T-helper 1 cell treated with Interleukin-12 subunit alpha and Interleukin-12 subunit beta and Interleukin-4 antibody, amounts not matched to agents 30 μg/mL and 1 μg/mL, for 36 hours (primary cell): ENCODE measurements around the gene PKP4.

Experiments used
- H3K27ac Mint-ChIP-seq: one replicate; pipeline ENCODE4 v1.8.0; 2021; ENCODE audit warnings: mild to moderate bottlenecking, mixed read lengths
- H3K27me3 Mint-ChIP-seq: one replicate; pipeline ENCODE4 v1.8.0; 2021; ENCODE audit warnings: low read depth, mixed read lengths
- H3K36me3 Mint-ChIP-seq: one replicate; pipeline ENCODE4 v1.8.0; 2021; ENCODE audit warnings: low read depth, mixed read lengths
- H3K4me1 Mint-ChIP-seq: one replicate; pipeline ENCODE4 v1.8.0; 2021; ENCODE audit warnings: low read depth, mixed read lengths
- H3K4me3 Mint-ChIP-seq: one replicate; pipeline ENCODE4 v1.8.0; 2021; ENCODE audit warnings: mild to moderate bottlenecking, moderate library complexity, mixed read lengths
- H3K9me3 Mint-ChIP-seq: one replicate; pipeline ENCODE4 v1.8.0; 2021; ENCODE audit warnings: mixed read lengths

The PKP4 gene

GRCh38 chr2:158482594-158482993, 25.8 kb downstream of the PKP4 start:
- Mint-ChIP-seq H3K36me3 (no peaks in the 10 kb centered on the region), H3K4me3 (no peak overlapping the region), H3K27me3 (no peaks in the 10 kb centered on the region), H3K4me1 (peaks cover 11% of the 10 kb centered on the region), H3K9me3 (no peaks in the 10 kb centered on the region), H3K27ac (no peak overlapping the region)

DNA sequence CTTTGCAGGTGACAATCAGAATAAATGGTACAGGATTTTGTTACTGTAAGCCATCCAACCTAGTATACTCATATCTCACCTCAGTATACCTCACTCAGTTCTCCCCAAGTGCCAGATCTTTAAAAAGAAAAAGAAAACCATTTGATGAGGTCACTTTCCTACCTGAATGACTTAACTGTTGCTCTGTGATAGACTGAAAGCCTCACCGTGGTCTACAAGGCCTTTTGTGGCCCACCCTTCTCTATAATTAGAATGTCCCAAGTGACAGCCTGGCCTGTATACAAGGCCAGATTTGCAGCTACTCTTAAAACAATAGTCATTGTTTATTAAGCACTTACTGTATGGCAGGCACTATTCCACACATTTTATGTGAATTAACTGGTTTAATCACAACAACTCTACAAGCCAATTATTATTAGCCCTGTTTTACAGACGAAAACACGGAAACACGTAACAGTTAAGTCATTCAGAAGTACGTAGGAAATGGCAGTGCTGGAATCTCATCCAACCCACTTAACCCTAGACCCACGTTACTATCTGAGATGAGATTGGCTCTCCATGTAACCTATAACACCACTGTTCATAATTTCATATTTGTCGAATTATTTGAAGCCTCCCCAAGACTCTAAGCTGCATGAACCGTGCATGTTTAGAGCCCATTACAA, 28.3 kb downstream of the PKP4 start:
- H3K27me3 Mint-ChIP-seq = no peaks in the 10 kb centered on the region
- H3K36me3 Mint-ChIP-seq = no peaks in the 10 kb centered on the region
- no peak overlapping the region for H3K27ac Mint-ChIP-seq
- no peaks in the 10 kb centered on the region for H3K9me3 Mint-ChIP-seq
- no peak overlapping the region for H3K4me3 Mint-ChIP-seq
- H3K4me1 Mint-ChIP-seq = peaks cover 6% of the 10 kb centered on the region

DNA sequence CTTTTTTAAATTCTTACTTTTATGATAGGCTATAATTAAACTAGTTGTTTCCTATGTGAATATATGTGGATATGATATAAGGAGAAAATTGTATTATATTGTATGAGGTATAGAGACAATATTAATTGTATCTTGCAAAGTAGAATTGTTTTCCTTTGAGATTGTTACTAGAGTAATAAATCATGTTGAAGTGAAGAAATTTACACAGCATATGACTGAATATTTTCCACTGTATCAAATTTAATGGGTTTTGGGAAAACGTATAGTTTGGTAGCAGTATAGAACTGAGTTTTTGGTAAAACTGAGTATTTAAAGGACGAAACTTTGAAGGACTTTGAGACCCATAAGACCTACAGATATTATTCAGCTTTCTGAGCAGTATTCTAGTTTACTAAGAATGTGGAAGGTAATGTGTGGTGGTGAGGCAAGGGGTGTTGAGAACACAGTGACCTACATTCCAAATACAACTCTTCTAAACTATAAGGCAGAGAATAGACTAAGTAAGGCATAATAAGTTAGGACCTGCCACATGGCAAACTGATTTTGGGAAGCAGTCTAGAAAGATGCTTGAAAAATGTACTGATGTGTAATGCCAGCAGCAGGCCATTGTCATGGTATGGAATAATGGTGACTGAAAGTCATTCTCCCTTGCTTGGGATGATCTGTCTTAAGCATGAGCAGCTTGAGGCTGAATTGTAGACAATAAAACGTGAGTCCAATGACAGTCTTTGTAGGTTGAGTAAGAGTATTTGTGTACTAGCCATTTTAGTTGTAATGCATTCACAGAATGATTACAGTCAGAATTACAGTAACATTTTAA, 29.6 kb downstream of the PKP4 start:
- Mint-ChIP-seq H3K4me1 (peaks cover 6% of the 10 kb centered on the region), H3K27ac (no peak overlapping the region), H3K27me3 (no peaks in the 10 kb centered on the region), H3K9me3 (no peaks in the 10 kb centered on the region), H3K36me3 (no peaks in the 10 kb centered on the region), H3K4me3 (no peak overlapping the region)

GRCh38 chr2:158486970-158487325, 30.2 kb downstream of the PKP4 start:
- H3K4me3 Mint-ChIP-seq = no peak overlapping the region
- H3K36me3 Mint-ChIP-seq = no peaks in the 10 kb centered on the region
- H3K4me1 Mint-ChIP-seq = peaks cover 6% of the 10 kb centered on the region
- H3K27me3 Mint-ChIP-seq = no peaks in the 10 kb centered on the region
- H3K9me3 Mint-ChIP-seq = no peaks in the 10 kb centered on the region
- no peak overlapping the region for H3K27ac Mint-ChIP-seq

DNA sequence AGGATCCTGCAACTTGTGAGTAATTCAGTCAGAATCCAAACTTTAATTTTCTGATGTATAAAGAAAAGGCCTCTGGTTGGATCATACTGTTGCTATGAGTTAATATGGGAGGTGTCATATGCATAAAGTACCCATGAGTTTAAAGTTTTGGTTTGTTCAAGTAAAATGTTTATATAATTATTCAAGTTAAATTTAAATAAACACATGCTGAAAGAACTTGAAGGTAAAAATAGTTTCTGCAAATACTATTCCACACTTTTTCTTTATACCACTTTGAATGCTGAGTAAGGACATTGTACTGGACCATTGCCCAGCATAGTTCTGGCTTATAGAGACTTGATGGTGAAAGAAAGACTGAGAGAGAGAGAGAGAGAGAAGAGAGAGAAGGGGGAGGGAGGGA, 30.7 kb downstream of the PKP4 start:
- H3K4me1 Mint-ChIP-seq = peaks cover 6% of the 10 kb centered on the region
- no peaks in the 10 kb centered on the region for H3K27me3 Mint-ChIP-seq
- H3K4me3 Mint-ChIP-seq = no peak overlapping the region
- no peaks in the 10 kb centered on the region for H3K9me3 Mint-ChIP-seq
- H3K36me3 Mint-ChIP-seq = no peaks in the 10 kb centered on the region
- no peak overlapping the region for H3K27ac Mint-ChIP-seq

DNA sequence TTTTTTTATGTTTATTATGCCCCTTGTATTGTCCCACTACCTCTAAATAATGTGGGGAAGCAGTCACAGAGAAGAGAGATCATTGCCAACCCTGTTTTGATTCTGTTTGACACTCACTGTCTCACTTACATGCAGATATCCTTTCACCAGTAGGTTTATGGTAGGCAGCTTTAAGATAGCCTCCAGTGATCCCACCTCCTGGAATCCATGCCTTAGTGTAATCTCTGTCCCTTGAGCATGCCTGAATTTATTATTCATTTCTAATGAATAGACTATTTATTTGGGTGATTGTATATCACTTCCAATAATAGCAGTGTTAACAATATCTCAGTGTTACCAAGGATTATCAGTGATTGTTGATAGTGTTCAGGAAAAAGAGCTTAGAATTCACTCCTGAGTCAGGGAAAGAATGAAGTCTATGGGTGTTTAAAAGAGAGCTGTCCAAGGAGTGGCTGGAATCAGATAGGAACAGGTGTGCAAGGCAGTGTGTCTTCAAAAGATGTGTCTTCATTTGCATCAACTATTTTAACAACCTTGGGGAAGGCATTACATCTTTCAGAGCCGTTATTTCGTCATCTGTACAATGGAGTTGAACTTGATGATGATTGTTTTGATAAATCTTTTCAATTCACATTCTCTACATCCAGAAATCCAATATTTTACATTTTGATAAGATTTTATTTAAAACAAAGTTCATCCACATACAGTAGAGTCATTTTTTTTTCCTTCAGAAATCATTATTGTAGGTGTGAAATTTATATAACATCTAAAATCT, 31.9 kb downstream of the PKP4 start:
- Mint-ChIP-seq H3K9me3 (no peaks in the 10 kb centered on the region), H3K27ac (no peak overlapping the region), H3K4me1 (peaks cover 6% of the 10 kb centered on the region), H3K4me3 (no peak overlapping the region), H3K36me3 (no peaks in the 10 kb centered on the region), H3K27me3 (no peaks in the 10 kb centered on the region)

- Mint-ChIP-seq H3K4me3 (no peak overlapping the region), H3K4me1 (peaks cover 4% of the 10 kb centered on the region), H3K9me3 (no peaks in the 10 kb centered on the region), H3K27ac (no peak overlapping the region), H3K36me3 (no peaks in the 10 kb centered on the region), H3K27me3 (no peaks in the 10 kb centered on the region)
These were observed 32.8 kb downstream of the PKP4 start for GRCh38 chr2:158489366-158490112.

GRCh38 chr2:158491072-158491471, 34.3 kb downstream of the PKP4 start:
- no peaks in the 10 kb centered on the region for H3K36me3 Mint-ChIP-seq
- H3K4me3 Mint-ChIP-seq = no peak overlapping the region
- H3K9me3 Mint-ChIP-seq = no peaks in the 10 kb centered on the region
- no peak overlapping the region for H3K27ac Mint-ChIP-seq
- no peaks in the 10 kb centered on the region for H3K4me1 Mint-ChIP-seq
- no peaks in the 10 kb centered on the region for H3K27me3 Mint-ChIP-seq

DNA sequence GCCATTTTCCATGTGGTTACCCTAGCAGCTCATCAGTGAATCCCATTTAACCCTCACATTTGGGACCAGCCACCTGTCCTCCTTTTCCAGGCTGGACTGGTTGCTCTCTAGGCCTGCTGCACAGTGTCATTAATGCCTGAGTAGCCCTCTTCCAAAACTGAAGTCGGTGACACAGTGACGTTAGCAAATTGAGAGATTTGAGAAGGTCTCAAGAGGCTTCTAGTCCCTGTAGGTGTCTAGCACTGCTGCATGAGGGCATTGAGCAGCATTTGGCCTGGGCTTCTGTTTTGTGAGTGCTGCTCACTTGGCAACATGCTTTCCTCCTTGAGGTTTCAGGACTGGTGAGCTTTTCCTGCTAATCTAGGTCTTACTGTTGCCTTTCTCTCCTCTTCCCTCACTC, 36.7 kb downstream of the PKP4 start:
- Mint-ChIP-seq H3K27ac (no peak overlapping the region), H3K9me3 (no peaks in the 10 kb centered on the region), H3K36me3 (peaks cover 1% of the 10 kb centered on the region)

GRCh38 chr2:158495175-158495574, 38.4 kb downstream of the PKP4 start:
- H3K27me3 Mint-ChIP-seq = no peaks in the 10 kb centered on the region
- peaks cover 1% of the 10 kb centered on the region for H3K36me3 Mint-ChIP-seq
- no peaks in the 10 kb centered on the region for H3K9me3 Mint-ChIP-seq
- H3K4me1 Mint-ChIP-seq = no peaks in the 10 kb centered on the region
- no peak overlapping the region for H3K4me3 Mint-ChIP-seq
- H3K27ac Mint-ChIP-seq = no peak overlapping the region

More for the DNA sequence above, 36.7 kb downstream of the PKP4 start:
- no peaks in the 10 kb centered on the region for H3K4me1 Mint-ChIP-seq
- no peaks in the 10 kb centered on the region for H3K27me3 Mint-ChIP-seq
- no peak overlapping the region for H3K4me3 Mint-ChIP-seq

GRCh38 chr2:158496986-158497385, 40.2 kb downstream of the PKP4 start:
- no peak overlapping the region for H3K27ac Mint-ChIP-seq
- H3K9me3 Mint-ChIP-seq = no peaks in the 10 kb centered on the region
- no peak overlapping the region for H3K4me3 Mint-ChIP-seq
- H3K4me1 Mint-ChIP-seq = no peaks in the 10 kb centered on the region
- no peaks in the 10 kb centered on the region for H3K27me3 Mint-ChIP-seq
- peaks cover 1% of the 10 kb centered on the region for H3K36me3 Mint-ChIP-seq

- Mint-ChIP-seq H3K4me1 (no peaks in the 10 kb centered on the region), H3K27ac (no peak overlapping the region), H3K4me3 (no peak overlapping the region), H3K9me3 (no peaks in the 10 kb centered on the region), H3K27me3 (no peaks in the 10 kb centered on the region), H3K36me3 (peaks cover 1% of the 10 kb centered on the region)
These were observed 40.7 kb downstream of the PKP4 start for GRCh38 chr2:158497486-158497885.

- Mint-ChIP-seq H3K9me3 (no peaks in the 10 kb centered on the region), H3K4me3 (no peak overlapping the region), H3K36me3 (peaks cover 1% of the 10 kb centered on the region), H3K27me3 (no peaks in the 10 kb centered on the region), H3K4me1 (no peaks in the 10 kb centered on the region), H3K27ac (no peak overlapping the region)
These were observed 41.4 kb downstream of the PKP4 start for GRCh38 chr2:158498043-158498748.

DNA sequence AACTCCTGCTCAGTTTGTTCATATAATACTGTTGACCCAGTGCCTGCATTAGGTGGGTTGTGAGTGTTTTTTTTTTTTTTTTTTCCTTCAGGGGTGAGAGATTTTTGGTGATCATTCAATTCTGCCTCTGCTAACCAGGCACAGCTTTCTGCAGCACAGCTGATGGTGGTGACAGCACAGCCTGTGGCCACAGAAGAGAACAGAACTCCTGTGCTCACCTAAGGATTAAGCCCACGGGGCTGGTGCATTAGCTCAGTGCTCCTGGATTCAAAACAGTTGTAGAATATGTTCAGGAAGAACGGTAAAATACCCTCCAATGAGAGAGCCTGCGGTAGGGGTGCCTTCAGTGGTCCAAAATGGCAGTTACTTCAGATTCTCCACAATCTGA, 42.0 kb downstream of the PKP4 start:
- no peaks in the 10 kb centered on the region for H3K4me1 Mint-ChIP-seq
- H3K9me3 Mint-ChIP-seq = no peaks in the 10 kb centered on the region
- no peak overlapping the region for H3K4me3 Mint-ChIP-seq
- no peaks in the 10 kb centered on the region for H3K27me3 Mint-ChIP-seq
- H3K36me3 Mint-ChIP-seq = peaks cover 1% of the 10 kb centered on the region
- no peak overlapping the region for H3K27ac Mint-ChIP-seq
